Measurements from ENCODE around the gene CMSS1. TPM values are rescaled to one million over a fixed set of nuclear protein-coding genes. Genes with fewer than 3 reads are reported as not detected.

The CMSS1 gene
- total RNA-seq, 1 experiment from 2014 or later: 70.6 TPM

DNA sequence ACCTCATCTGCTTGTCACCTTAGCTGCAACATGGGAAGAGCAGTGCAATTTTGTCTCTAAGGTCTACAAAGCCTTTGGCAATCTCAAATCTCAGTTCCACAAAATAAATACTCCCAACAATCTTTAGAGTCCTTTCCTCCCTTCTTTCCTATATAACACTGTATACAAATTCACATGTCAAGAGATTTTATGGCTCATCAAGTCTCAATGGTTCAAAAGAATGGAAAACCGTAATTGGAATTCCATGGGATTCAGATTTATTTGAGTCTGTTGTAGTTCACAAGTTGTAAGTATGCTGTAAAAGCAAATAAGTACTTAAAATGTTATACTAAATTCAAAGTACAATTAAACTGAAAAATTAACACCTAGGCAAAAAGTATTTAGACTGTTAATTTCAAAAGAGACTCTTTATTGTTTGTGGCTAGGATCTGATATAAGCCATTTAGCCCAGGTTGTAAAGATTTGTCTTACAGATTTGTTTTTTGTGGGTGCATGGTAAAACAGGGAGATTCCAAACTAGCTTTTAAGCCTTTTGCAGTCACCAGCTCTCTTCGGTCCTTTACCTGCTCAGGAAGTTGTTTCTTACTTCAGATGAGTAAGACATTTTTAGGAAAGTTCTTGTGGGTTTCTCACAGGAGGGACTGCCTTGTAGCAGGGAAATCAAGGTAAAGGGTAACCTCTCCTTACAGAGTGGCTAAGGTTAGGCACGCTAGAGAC is 50.1 kb downstream of the CMSS1 start (continued):
- TF ChIP-seq, protein P1, sequence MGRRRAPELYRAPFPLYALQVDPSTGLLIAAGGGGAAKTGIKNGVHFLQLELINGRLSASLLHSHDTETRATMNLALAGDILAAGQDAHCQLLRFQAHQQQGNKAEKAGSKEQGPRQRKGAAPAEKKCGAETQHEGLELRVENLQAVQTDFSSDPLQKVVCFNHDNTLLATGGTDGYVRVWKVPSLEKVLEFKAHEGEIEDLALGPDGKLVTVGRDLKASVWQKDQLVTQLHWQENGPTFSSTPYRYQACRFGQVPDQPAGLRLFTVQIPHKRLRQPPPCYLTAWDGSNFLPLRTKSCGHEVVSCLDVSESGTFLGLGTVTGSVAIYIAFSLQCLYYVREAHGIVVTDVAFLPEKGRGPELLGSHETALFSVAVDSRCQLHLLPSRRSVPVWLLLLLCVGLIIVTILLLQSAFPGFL (CRISPR knock-in tag; IDR thresholded peaks at IDR 0.05; ENCODE audit: borderline replicate concordance): no peak
- TF ChIP-seq NR1H2 (CRISPR knock-in tag; IDR thresholded peaks at IDR 0.05): no peak
- TF ChIP-seq, protein P2, sequence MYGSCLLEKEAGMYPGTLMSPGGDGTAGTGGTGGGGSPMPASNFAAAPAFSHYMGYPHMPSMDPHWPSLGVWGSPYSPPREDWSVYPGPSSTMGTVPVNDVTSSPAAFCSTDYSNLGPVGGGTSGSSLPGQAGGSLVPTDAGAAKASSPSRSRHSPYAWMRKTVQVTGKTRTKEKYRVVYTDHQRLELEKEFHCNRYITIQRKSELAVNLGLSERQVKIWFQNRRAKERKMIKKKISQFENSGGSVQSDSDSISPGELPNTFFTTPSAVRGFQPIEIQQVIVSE (CRISPR knock-in tag; IDR thresholded peaks at IDR 0.05; ENCODE audit: borderline replicate concordance): no peak
- no peak for TF ChIP-seq ZNF423 (CRISPR knock-in tag; IDR thresholded peaks at IDR 0.05)
- TF ChIP-seq ZNF138 (CRISPR knock-in tag; conservative IDR thresholded peaks at IDR 0.05): no peak
- TF ChIP-seq, protein P3, sequence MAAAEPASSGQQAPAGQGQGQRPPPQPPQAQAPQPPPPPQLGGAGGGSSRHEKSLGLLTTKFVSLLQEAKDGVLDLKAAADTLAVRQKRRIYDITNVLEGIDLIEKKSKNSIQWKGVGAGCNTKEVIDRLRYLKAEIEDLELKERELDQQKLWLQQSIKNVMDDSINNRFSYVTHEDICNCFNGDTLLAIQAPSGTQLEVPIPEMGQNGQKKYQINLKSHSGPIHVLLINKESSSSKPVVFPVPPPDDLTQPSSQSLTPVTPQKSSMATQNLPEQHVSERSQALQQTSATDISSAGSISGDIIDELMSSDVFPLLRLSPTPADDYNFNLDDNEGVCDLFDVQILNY (CRISPR knock-in tag; IDR thresholded peaks at IDR 0.05): no peak
- TF ChIP-seq JAZF1 (CRISPR knock-in tag; IDR thresholded peaks at IDR 0.05): no peak
- no peak for TF ChIP-seq CBFB (CRISPR knock-in tag; IDR thresholded peaks at IDR 0.05; ENCODE audit: low read depth)

- CTCF ChIA-PET: interaction anchor here (0.6 to 1.4 kb wide), 5 partner anchors 25 to 410 kb away, joined by 3 to 9 read pairs (median 3); no protein-coding TSS in a partner anchor
Measured at GRCh38 chr3:99868311-99868646, 50.6 kb downstream of the CMSS1 start.

More at GRCh38 chr3:99868311-99868646, 50.6 kb downstream of the CMSS1 start:
- TF ChIP-seq HMGXB4 (CRISPR knock-in tag; IDR thresholded peaks at IDR 0.05) (no peak), ZNF396 (CRISPR knock-in tag; IDR thresholded peaks at IDR 0.05; ENCODE audit: borderline replicate concordance) (no peak), NR1H2 (CRISPR knock-in tag; IDR thresholded peaks at IDR 0.05) (no peak), ETV6 (CRISPR knock-in tag; IDR thresholded peaks at IDR 0.05) (no peak), ZNF671 (CRISPR knock-in tag; IDR thresholded peaks at IDR 0.05) (no peak), TEAD1 (CRISPR knock-in tag; IDR thresholded peaks at IDR 0.05) (no peak), RELA (CRISPR knock-in tag; IDR thresholded peaks at IDR 0.05; ENCODE audit: borderline replicate concordance) (no peak), PRDM15 (CRISPR knock-in tag; IDR thresholded peaks at IDR 0.05) (no peak), IRF2 (CRISPR knock-in tag; IDR thresholded peaks at IDR 0.05; ENCODE audit: borderline replicate concordance, low read depth) (no peak), MXD4 (CRISPR knock-in tag; IDR thresholded peaks at IDR 0.05; ENCODE audit: borderline replicate concordance) (no peak), EMX1 (CRISPR knock-in tag; IDR thresholded peaks at IDR 0.05) (no peak)
- TF ChIP-seq, protein P4, sequence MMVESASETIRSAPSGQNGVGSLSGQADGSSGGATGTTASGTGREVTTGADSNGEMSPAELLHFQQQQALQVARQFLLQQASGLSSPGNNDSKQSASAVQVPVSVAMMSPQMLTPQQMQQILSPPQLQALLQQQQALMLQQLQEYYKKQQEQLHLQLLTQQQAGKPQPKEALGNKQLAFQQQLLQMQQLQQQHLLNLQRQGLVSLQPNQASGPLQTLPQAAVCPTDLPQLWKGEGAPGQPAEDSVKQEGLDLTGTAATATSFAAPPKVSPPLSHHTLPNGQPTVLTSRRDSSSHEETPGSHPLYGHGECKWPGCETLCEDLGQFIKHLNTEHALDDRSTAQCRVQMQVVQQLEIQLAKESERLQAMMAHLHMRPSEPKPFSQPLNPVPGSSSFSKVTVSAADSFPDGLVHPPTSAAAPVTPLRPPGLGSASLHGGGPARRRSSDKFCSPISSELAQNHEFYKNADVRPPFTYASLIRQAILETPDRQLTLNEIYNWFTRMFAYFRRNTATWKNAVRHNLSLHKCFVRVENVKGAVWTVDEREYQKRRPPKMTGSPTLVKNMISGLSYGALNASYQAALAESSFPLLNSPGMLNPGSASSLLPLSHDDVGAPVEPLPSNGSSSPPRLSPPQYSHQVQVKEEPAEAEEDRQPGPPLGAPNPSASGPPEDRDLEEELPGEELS (CRISPR knock-in tag; IDR thresholded peaks at IDR 0.05): no peak
- TF ChIP-seq, protein P2 (CRISPR knock-in tag; IDR thresholded peaks at IDR 0.05; ENCODE audit: borderline replicate concordance): no peak
- TF ChIP-seq, protein P5, sequence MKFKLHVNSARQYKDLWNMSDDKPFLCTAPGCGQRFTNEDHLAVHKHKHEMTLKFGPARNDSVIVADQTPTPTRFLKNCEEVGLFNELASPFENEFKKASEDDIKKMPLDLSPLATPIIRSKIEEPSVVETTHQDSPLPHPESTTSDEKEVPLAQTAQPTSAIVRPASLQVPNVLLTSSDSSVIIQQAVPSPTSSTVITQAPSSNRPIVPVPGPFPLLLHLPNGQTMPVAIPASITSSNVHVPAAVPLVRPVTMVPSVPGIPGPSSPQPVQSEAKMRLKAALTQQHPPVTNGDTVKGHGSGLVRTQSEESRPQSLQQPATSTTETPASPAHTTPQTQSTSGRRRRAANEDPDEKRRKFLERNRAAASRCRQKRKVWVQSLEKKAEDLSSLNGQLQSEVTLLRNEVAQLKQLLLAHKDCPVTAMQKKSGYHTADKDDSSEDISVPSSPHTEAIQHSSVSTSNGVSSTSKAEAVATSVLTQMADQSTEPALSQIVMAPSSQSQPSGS (CRISPR knock-in tag; IDR thresholded peaks at IDR 0.05; ENCODE audit: borderline replicate concordance, low read depth): no peak
- H3K9me3 Mint-ChIP-seq: no peaks in the 10 kb centered on the region
- H3K4me3 Mint-ChIP-seq: no peak overlapping the region
- no peaks in the 10 kb centered on the region for H3K36me3 Mint-ChIP-seq
- DNase-seq (ENCODE audit: low spot score): no peak
- peaks cover 73% of the 10 kb centered on the region for H3K27me3 Mint-ChIP-seq (ENCODE audit: low read depth)
- H3K27ac Mint-ChIP-seq: no peak overlapping the region
- H3K4me1 Mint-ChIP-seq: peaks cover 30% of the 10 kb centered on the region
- POLR2A ChIA-PET: no interaction called here
- peak; percentile 88 for ATAC-seq
